ENCODE measurements around the gene R3HDM4.

R3HDM4 gene

DNA sequence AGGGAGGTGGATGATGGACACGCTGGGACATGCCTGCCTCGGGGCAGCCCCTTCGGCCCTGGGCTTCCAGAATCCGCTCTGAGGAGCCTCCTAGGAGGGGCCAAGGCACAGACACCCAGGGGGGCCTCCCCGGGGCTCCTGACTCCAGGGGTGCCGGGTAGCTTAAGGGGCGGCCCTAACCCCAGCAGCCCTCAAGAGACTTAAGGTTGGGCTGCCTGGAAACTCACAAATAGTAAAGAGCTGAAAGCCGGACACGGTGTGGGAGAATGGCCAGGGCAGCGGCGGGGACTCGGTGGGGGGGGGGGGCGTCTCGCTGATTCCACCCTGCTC, 20.5 kb upstream of the R3HDM4 start:
- TF ChIP-seq TAF1 (IDR thresholded peaks at IDR 0.05; ENCODE audit: borderline replicate concordance, insufficient read depth, low read length): no peak
- TF ChIP-seq, protein P1, sequence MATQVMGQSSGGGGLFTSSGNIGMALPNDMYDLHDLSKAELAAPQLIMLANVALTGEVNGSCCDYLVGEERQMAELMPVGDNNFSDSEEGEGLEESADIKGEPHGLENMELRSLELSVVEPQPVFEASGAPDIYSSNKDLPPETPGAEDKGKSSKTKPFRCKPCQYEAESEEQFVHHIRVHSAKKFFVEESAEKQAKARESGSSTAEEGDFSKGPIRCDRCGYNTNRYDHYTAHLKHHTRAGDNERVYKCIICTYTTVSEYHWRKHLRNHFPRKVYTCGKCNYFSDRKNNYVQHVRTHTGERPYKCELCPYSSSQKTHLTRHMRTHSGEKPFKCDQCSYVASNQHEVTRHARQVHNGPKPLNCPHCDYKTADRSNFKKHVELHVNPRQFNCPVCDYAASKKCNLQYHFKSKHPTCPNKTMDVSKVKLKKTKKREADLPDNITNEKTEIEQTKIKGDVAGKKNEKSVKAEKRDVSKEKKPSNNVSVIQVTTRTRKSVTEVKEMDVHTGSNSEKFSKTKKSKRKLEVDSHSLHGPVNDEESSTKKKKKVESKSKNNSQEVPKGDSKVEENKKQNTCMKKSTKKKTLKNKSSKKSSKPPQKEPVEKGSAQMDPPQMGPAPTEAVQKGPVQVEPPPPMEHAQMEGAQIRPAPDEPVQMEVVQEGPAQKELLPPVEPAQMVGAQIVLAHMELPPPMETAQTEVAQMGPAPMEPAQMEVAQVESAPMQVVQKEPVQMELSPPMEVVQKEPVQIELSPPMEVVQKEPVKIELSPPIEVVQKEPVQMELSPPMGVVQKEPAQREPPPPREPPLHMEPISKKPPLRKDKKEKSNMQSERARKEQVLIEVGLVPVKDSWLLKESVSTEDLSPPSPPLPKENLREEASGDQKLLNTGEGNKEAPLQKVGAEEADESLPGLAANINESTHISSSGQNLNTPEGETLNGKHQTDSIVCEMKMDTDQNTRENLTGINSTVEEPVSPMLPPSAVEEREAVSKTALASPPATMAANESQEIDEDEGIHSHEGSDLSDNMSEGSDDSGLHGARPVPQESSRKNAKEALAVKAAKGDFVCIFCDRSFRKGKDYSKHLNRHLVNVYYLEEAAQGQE (IDR thresholded peaks at IDR 0.05; ENCODE audit: insufficient read depth in 1 of 2, low read depth in 2 of 2, low read length in 2 of 2): no peak
- no peak for TF ChIP-seq POLR2AphosphoS5 (IDR thresholded peaks at IDR 0.05; ENCODE audit: low read depth, low read length)
- no peak for TF ChIP-seq FOXP2 (optimal IDR thresholded peaks at IDR 0.05; ENCODE audit: borderline replicate concordance, extremely low read depth, extremely low read length, insufficient read depth)
- TF ChIP-seq SIN3A (IDR thresholded peaks at IDR 0.05; ENCODE audit: borderline replicate concordance, insufficient read depth, low read length): no peak

DNA sequence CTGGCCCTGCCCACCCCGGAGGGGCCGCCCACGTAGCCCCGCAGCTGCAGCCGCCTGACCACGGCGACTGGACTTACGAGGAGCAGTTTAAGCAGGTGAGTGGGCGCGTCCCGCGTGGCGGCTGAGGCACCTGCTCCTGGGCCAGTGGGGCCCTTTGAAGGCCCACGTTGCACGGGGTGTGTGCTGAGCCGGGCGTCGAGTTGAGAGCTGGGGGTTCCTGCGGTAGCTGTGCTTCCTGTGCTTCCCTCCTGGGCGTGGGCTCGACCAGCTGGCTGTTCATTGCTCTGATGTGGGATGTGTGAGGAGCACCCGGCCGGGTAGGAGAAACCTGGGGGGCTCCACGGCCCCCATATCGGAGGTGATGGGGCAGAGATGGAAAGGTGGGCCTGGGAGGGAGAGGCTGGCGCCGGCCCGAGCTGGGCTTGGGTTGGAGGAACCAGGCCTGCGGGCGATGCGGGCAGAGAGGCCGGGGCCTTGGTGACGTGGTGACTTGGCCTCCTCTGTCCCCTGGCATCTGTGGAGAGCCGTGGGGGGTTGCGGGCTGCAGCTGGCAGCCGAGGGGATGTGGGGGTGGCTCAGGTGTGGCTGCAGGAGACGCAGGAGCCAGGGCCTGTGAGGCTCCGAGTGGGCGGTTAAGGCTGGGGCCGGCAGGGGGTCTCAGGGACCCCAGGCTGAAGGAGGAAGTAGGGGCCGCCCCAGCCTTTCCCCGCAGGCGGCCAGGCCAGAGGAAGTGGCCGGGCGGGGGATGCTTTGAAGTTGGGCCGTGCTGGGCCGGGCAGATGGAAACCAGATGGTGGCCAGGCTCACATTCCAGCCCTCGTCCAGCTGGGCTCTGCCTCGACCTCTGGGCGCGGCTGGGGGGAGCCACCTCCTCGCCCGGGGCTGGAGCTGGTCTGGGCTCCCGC, 19.9 kb upstream of the R3HDM4 start:
- no peak for TF ChIP-seq POLR2AphosphoS5 (IDR thresholded peaks at IDR 0.05; ENCODE audit: low read depth, low read length)
- TF ChIP-seq, protein P1 (IDR thresholded peaks at IDR 0.05; ENCODE audit: insufficient read depth in 1 of 2, low read depth in 2 of 2, low read length in 2 of 2): no peak
- peak; percentile 86 for TF ChIP-seq FOXP2 (optimal IDR thresholded peaks at IDR 0.05; ENCODE audit: borderline replicate concordance, extremely low read depth, extremely low read length, insufficient read depth)
- TF ChIP-seq SIN3A (IDR thresholded peaks at IDR 0.05; ENCODE audit: borderline replicate concordance, insufficient read depth, low read length): peak; percentile 11; the same call in 1 of the 2 replicates
- TF ChIP-seq TAF1 (IDR thresholded peaks at IDR 0.05; ENCODE audit: borderline replicate concordance, insufficient read depth, low read length): no peak

DNA sequence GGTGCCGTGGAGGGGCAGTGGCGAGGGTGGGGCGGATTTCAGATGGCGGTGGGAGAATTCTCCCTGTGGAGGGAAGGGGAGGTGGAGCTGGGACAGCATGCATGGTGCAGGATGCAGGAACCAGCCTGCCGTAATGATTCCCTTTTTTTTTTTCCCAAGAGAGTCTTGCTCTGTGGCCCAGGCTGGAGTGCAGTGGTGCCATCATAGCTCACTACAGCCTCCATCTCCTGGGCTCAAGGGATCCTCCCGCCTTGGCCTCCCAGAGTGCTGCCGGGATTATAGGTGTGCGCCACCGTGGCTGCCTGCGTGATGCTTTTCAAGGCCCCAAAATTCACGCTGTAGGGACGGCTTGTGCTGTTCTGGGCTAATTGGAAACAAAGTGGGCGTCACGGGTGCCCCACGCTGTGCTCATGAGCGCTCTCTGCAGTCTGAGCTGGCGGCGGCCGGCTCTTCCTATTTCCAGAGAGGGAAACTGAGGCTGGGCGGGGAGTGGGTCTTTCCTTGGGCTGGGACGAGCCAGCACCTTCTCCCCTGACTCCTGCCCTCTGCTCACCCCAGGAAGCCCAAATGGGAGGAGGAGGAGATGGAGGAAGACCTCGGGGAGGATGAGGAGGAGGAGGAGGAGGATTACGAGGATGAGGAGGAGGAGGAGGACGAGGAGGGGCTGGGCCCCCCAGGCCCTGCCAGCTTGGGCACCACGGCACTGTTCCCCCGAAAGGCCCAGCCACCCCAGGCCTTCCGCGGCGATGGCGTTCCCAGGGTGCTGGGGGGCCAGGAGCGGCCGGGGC, 19.0 kb upstream of the R3HDM4 start:
- TF ChIP-seq TAF1 (IDR thresholded peaks at IDR 0.05; ENCODE audit: borderline replicate concordance, insufficient read depth, low read length): no peak
- TF ChIP-seq POLR2AphosphoS5 (IDR thresholded peaks at IDR 0.05; ENCODE audit: low read depth, low read length): no peak
- no peak for TF ChIP-seq SIN3A (IDR thresholded peaks at IDR 0.05; ENCODE audit: borderline replicate concordance, insufficient read depth, low read length)
- TF ChIP-seq, protein P1 (IDR thresholded peaks at IDR 0.05; ENCODE audit: insufficient read depth in 1 of 2, low read depth in 2 of 2, low read length in 2 of 2): no peak
- no peak for TF ChIP-seq FOXP2 (optimal IDR thresholded peaks at IDR 0.05; ENCODE audit: borderline replicate concordance, extremely low read depth, extremely low read length, insufficient read depth)

DNA sequence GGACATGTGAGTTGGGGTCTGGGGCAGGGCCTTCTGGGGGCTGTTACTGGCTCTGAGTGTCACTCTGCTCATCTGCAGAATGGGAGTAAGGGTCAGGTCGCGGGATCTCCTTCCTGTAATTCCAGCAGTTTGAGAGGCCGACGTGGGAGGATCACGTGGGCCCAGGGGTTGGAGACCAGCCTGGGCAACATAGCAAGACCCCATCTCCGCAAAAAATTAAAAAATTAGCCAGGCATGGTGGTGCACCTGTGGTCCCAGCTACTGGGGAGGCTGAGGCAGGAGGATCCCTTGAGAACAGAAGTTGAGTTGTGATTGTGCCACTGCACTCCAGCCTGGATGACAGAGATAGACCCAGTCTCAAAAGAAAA, 16.9 kb upstream of the R3HDM4 start:
- TF ChIP-seq SIN3A (IDR thresholded peaks at IDR 0.05; ENCODE audit: borderline replicate concordance, insufficient read depth, low read length) (no peak), POLR2AphosphoS5 (IDR thresholded peaks at IDR 0.05; ENCODE audit: low read depth, low read length) (no peak)
- TF ChIP-seq, protein P1 (IDR thresholded peaks at IDR 0.05; ENCODE audit: insufficient read depth in 1 of 2, low read depth in 2 of 2, low read length in 2 of 2): no peak
